Measurements from ENCODE around the gene DCXR.

DNA sequence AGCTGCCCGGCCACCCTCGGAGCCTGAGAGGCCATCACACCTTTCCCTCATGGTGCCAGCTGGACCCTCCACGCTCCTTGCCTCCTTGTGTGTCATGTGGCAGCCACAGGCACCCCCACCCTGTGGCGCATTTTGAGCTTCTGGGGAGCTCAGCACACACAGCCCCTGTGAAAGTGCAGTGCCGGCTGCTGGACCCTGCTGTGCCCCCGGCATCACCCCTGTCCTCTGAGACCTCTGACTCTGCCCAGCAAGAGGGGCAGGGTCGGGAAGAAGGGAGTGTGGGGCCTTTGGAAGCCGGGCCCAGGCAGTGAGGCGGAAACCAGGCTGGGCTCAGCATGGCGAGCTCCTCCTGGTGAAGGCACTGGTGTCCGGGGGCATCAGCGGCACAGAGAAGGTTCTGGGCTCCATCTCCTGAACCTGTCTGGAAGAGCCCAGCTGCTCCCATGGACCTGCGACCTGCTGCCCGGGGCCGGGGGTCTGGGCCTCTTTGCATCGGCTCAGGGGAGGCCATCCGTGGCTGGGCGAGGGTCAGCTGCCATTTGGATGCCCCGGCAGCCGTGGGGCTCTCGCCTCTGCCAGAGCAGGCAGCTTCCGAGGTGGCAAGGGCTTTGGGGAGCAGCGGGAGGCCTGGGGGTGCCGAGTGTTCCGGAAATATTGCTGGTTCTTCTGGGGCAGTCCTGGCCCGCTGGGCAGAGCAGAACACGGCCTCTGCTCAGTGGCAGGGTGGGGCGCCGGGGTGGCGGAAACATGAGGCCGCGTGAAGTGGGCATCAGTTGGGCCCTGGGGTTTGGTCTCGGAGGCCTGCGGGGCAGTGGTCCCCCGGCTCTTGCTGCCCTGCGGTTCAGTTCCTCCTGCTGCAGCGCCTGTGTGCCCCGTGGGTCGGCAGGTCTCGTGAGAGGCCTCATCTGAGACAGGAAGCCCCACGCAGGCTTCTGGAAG lies 32.7 kb downstream of the DCXR start:
- TF ChIP-seq, protein P1, sequence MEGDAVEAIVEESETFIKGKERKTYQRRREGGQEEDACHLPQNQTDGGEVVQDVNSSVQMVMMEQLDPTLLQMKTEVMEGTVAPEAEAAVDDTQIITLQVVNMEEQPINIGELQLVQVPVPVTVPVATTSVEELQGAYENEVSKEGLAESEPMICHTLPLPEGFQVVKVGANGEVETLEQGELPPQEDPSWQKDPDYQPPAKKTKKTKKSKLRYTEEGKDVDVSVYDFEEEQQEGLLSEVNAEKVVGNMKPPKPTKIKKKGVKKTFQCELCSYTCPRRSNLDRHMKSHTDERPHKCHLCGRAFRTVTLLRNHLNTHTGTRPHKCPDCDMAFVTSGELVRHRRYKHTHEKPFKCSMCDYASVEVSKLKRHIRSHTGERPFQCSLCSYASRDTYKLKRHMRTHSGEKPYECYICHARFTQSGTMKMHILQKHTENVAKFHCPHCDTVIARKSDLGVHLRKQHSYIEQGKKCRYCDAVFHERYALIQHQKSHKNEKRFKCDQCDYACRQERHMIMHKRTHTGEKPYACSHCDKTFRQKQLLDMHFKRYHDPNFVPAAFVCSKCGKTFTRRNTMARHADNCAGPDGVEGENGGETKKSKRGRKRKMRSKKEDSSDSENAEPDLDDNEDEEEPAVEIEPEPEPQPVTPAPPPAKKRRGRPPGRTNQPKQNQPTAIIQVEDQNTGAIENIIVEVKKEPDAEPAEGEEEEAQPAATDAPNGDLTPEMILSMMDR (IDR thresholded peaks at IDR 0.05): no peak
- TF ChIP-seq POLR2A (IDR thresholded peaks at IDR 0.05): no peak

Measured in esophagus squamous epithelium (tissue), 4 donors.